Epithelial cell of esophagus (primary cell): ENCODE data around the gene ZFYVE21.
A peak's percentile ranks its signal among the peaks of the same experiment; 100 is the strongest.

Source experiments
- DNase-seq: peaks from one replicate; pipeline ENCODE4 v3.0.0; 2010; ENCODE audit warnings: low read depth
- H3K4me3 ChIP-seq: 2 replicates; pipeline ENCODE4 v1.5.1; 2011; ENCODE audit warnings: mild to moderate bottlenecking, low read length, control low read depth
- TF ChIP-seq, protein P1 (sequence below): IDR thresholded peaks from 2 replicates; pipeline ENCODE4 v1.5.1; 2011; ENCODE audit warnings: low read depth, mild to moderate bottlenecking, low read length, control low read depth, inconsistent platforms; ENCODE audit not compliant: insufficient read depth; ENCODE audit errors: missing control alignments

The ZFYVE21 gene

DNA sequence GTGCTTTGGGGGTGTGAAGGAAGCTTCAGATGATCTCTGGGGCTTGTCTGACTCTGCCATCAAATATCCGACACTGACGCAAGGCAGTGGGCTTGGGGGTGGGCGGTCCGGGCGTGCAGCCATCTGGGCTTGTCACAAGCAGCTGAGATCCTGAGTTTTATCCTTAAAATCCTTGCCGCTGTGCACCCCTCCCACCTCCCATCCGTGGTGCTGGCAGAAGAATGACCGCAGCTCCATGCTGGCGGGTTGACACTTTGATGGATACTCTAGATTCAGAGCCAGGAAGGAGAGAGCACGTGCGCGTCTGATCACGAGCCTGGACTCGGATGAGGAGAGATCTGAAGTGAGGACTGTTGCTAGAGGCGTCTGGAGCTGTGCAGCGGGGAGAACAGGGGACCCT, 3.0 kb downstream of the ZFYVE21 start:
- no peak for DNase-seq
- TF ChIP-seq, protein P1, sequence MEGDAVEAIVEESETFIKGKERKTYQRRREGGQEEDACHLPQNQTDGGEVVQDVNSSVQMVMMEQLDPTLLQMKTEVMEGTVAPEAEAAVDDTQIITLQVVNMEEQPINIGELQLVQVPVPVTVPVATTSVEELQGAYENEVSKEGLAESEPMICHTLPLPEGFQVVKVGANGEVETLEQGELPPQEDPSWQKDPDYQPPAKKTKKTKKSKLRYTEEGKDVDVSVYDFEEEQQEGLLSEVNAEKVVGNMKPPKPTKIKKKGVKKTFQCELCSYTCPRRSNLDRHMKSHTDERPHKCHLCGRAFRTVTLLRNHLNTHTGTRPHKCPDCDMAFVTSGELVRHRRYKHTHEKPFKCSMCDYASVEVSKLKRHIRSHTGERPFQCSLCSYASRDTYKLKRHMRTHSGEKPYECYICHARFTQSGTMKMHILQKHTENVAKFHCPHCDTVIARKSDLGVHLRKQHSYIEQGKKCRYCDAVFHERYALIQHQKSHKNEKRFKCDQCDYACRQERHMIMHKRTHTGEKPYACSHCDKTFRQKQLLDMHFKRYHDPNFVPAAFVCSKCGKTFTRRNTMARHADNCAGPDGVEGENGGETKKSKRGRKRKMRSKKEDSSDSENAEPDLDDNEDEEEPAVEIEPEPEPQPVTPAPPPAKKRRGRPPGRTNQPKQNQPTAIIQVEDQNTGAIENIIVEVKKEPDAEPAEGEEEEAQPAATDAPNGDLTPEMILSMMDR = no peak
- no peak overlapping the region for H3K4me3 ChIP-seq

DNA sequence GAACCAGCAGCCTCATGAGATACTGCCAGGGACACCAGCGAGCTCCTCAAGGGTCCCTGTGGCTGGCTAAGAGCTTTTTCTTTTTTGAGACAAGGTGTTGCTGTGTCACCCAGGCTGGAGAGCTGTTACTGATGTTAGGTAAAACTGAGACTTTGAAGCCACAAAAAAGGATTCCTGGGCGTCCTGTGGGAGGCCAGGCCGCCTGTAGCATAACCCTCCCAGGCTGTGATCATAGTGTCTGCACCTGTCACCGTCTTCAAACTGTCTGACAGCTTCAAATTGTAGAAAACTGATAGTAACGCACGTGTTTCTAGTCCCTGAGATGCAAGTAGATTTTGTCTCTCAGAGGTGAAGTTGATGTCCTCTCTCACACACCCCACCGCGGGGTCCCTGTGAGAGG, 4.1 kb downstream of the ZFYVE21 start:
- no peak overlapping the region for H3K4me3 ChIP-seq
- DNase-seq = no peak
- TF ChIP-seq, protein P1 = no peak

DNA sequence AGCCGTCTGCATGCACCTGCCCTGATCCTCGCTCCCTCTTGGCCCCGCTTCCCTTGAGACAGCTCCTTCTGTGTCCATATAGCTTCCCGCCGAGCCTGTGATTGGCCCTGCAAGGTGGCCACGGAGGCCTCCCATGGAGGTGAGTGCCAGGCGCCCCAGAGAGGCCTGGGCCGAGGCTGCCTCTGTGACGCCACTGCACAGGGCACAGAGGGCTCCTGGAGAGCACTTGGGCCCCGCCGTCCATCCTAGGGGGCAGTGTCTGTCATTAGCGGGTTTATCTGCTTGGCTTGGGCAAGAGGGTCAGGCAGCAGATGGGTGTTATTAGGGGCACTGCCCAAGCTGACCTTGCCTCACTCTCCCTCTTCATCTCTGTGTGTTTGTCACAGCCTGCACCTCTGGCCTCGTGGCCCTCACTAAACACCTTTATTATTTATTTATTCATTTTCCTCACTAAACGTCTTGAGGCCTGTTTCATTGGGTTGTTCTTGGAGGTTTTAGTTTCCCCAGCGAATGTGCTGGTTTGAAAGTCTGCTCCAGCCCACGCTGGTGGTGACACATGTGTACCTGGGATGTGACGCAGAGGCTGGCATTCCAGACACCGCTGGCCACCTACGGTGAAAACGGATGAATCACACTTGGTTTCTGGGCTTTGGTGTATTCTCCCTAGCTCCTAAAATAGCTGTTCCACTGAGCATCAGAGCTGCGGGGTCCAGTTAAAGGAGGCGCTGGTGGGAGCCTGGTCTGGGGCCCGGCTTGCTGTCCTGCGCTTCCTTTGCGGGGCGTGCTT, 5.9 kb downstream of the ZFYVE21 start:
- no peak overlapping the region for H3K4me3 ChIP-seq
- peak; percentile 88 for DNase-seq
- TF ChIP-seq, protein P1 = no peak

DNA sequence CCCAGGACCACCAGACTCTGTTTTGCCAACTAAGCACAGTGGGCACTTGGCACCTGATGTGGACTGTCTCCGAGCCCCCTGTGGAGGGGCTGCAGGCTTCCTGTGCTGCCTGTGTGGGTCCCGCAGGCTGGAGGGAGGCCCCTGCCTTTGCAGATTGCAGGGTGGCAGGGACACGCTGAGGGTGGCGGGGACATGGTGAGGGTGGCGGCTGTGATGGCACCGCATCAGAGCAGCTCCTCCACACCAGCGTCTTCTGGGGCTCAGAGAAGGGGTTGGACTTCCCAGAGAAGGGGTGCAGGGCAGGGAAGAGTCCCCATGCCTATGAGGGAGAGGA, 8.1 kb downstream of the ZFYVE21 start:
- DNase-seq = no peak
- no peak overlapping the region for H3K4me3 ChIP-seq
- TF ChIP-seq, protein P1 = no peak

DNA sequence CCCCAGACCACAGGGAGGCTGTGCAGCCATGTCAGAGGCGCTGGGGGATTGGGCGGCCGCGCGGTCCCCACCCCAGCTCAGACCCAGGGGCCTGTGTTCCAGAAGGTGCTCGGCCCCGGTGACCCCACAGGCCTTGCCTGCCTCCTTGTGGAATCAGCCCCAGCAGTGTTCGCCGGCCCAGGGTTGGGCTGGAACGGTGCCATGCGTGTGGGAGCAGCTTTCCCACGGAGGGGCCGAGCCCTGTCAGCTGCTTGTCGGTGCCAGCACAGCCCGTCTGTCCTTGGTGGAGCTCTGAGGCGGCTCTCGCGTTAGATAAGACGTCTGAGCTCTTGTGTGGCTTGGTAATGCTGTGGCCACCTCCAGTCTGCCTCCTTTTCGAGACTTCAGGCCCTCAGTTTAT, 8.5 kb downstream of the ZFYVE21 start:
- no peak for DNase-seq
- TF ChIP-seq, protein P1 = no peak
- no peak overlapping the region for H3K4me3 ChIP-seq

DNA sequence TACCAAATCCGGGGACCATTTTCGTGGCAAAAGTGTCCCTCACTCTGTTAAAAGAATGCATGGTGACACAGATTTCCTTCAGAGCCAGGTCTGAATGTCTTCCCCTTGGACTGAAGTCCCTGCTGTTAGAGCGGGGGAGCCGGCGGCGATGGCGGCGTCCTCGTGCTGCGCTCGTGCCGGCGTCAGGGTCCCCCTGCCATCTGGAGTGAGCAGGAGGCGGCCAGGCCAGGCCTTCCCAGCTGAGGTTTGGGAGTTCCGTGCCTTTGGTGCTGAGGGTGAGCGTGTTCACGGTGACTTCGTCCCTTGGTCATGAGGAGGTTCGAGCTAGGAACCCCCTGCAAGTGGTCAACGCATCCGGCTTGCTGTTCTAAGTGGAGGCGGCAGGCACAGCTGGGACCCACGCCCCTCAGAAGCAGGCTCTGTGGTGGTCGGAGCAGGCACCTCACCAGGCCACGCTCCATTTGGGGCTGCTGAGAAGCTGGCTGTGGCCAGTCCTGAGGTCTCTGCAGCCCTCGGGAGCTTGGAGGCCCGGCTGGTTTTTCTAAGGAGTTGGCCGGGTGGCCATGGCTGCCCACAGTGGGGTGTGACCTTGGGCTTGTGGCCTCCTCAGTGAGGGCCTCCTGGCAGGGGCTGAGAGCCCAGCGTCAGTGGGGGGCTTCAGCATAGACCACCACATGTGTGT, 9.5 kb downstream of the ZFYVE21 start:
- TF ChIP-seq, protein P1 = no peak
- DNase-seq = no peak
- no peak overlapping the region for H3K4me3 ChIP-seq
